Posterior cingulate gyrus (tissue), 11 donors: ENCODE results near the gene SMIM29.

Source experiments
- DNase-seq, 10 donors: peaks; one replicate each; pipeline versions ENCODE4 v3.0.0 to v3.0.0-alpha.2; 2020 to 2021; ENCODE audit warnings: mixed read lengths in 3 of 10
- intact Hi-C: fragments of 100-400 bp; cut with DNase I; formaldehyde crosslinking; loops from one replicate; pipeline ENCODE4 v1.15.1; 2023

The SMIM29 gene

GRCh38 chr6:34230653-34231371, 18.0 kb downstream of the SMIM29 start:
- intact Hi-C loops = no loop called here
- peak in 2 of 10 donors; percentile 41 to 50 for DNase-seq

DNA sequence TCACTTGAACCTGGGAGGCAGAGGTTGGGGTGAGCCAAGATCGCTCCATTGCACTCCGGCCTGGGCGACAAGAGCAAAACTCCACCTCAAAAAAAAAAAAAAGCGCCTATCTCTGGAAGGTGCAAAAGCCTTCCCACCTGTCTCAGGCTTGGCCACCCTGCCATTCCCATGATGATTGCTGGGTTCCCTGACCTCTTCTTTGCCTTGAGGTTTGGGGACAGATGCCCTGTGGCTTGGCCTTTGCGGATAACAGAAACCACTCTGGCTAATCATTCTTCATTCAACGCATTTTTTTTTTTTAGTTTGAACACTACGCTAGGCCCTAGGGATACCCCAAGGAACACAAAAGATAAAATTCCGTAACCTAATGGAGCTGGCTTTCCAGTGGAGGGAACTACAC, 18.9 kb downstream of the SMIM29 start:
- intact Hi-C loops = no loop called here
- peak in 2 of 10 donors; percentile 19 to 34 for DNase-seq

DNA sequence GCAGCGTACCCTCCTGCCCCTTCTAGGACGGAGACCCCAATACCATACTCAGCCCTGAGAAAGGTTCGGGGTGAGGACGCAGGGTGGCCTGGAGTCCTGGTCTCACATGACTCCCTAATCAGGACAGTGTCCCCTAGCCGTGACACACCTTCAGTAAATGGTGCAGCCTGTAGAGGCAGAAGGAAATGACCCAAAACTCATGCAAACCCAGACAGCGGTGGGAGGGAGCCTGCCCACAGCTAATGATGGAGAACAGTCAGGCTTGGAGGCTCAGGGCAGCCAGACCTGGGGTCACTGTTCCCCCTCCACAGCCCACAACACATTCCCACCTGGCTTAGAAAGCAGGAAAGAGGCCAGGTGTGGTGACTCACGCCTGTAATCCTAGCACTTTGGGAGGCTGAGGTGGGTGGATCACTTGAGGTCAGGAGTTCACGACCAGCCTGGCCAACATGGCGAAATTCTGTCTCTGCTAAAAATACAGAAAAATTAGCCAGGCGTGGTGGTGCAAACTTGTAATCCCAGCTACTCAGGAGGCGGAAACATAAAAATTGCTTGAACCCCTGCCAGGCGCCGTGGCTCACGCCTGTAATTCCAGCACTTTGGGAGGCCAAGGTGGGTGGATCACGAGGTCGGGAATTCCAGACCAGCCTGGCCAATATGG, 20.9 kb downstream of the SMIM29 start:
- intact Hi-C loops = no loop called here
- peak in 3 of 10 donors; percentile 45 to 55 (median 48) for DNase-seq

- DNase-seq = peak in 3 of 10 donors; percentile 47 to 62 (median 48)
- intact Hi-C loops = no loop called here
Measured at GRCh38 chr6:34226731-34227586, 21.8 kb downstream of the SMIM29 start.

DNA sequence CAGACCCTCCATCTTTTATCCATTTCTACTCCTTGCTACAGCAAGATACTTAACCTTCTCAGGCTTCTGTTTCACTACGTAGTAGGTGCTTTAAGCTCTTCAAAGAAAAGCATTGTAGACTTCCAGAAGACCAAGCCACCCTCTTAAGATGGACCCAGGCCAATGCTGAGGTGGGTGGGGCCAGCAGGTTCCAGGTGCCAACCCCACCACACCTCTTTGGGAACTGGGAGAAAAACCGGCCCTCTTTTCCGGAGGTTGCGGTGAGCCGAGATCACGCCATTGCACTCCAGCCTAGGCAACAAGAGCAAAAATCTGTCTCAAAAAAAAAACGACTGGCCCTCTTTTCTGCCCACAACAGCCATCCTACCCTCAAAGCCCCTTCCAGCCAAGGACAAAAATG, 22.7 kb downstream of the SMIM29 start:
- peak in 2 of 10 donors; percentile 11 to 15 for DNase-seq
- intact Hi-C loops = no loop called here

DNA sequence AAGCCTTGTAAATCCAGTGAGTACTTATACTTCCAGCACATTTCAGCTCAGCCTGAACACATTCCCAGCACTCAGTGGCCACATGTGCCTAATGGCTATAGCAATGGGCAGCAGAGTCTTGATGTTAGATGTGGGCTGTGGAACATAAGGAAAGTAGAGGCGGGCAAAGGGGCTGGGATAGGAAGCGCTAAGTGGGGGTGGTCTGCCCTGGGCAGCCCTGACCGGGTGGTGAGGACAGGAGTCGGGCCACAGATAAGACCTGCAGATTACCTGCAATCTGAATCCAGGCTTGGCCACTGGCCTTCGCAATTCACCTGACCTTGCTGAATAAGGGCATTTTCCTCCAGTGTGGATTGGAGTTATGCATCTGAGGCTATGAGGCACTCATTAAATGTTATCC, 23.3 kb downstream of the SMIM29 start:
- peak in 3 of 10 donors; percentile 40 to 59 (median 45) for DNase-seq
- intact Hi-C loops = no loop called here

DNA sequence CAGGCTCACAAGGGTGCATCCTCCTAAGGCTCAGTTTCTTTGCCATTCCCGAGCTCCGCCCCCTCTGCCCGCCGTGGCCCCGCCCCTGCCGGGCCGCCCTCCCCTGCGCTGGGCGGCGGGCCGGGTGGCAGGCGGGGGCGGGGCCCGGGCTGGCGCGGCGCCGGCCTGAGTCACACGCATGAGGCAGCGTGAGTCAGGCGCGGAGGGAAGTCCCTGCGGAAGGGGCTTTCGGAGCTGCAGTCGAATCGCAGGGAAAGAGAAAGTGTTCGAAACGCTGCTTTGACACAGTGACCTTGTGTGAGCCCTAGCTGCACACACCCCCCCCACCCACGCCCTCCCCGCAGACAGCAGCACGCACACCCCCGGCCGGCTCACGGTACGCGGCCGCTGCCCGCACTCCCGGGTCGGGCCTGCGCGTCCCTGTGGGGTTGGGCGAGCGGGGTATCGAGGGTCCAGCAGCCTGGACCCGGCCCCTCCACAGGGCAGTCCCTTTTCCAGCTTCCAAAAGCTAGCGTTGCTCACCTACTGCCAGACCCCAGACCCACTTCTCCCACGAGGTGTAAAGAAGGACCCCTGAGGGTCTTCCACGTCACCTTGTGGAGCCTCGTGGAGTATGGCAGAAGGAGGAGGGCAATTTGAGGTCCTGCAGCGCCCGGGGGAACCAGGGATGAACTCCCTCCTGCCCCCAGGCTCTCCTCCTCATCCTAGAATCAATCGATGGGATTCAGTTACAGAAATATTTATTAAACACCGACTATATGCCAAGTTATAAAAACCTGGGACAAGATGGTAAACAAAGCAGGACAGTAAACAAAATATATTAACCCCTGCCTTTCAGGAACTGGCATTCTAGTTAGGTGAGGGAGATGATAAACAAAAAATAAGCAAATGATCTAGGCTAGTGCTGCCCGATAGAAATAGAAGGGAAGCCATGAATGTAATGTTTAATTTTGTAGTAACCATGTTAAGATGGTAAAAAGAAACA, 24.6 kb downstream of the SMIM29 start:
- peak; percentile 83 to 99 (median 87) for DNase-seq
- intact Hi-C loops = no loop called here

DNA sequence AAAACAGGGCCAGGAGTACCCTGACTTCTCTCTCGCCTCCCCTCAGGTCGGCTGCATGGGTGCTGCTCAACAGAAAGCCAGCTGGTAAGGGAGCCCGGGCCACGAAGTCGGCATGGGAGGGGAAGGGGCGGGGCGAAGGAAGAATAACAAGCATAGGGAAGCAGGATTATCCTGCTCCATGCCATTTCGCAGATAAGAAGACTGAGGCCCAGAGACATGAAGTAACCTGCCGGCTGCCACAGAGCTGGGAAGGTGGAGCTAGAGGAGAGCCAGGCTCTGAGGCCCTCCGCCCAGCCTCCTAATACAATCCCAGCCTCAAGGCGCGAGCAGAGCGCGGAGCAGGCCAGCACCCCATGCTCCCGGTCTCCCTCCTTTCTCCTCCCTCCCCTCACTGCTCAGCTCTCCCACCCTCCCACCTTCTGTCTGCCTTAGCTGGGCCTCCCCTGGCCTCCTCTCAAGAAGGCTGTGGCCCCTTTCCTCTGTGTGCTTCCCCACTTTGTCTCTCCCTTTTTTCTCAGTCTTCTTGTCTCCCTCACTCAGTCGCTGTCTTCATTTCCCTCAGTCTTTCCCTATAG, 25.3 kb downstream of the SMIM29 start:
- DNase-seq = peak in 2 of 10 donors; percentile 49 to 71
- intact Hi-C loops = no loop called here

DNA sequence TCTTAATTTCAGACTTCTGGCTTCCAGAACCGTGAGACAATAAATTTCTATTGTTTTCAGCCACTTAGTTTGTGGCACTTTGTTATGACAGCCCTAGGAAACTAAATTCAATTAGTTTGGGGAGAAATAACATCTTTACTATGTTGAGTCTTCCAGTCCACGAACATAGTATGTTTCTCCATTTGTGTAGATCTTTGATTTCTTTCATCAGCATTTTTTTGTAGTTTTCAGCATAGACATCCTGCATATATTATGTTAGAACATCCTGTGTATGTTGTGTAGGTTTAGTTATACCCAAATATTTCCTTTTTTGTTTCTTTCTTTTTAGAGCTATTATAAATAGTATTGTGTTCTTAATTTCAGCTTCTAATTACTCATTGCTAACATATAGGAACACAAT, 30.1 kb downstream of the SMIM29 start:
- intact Hi-C loops = no loop called here
- DNase-seq = no peak

- peak in 2 of 10 donors; percentile 12 to 13 for DNase-seq
- intact Hi-C loops = no loop called here
Measured at GRCh38 chr6:34213772-34214171, 35.0 kb downstream of the SMIM29 start.

DNA sequence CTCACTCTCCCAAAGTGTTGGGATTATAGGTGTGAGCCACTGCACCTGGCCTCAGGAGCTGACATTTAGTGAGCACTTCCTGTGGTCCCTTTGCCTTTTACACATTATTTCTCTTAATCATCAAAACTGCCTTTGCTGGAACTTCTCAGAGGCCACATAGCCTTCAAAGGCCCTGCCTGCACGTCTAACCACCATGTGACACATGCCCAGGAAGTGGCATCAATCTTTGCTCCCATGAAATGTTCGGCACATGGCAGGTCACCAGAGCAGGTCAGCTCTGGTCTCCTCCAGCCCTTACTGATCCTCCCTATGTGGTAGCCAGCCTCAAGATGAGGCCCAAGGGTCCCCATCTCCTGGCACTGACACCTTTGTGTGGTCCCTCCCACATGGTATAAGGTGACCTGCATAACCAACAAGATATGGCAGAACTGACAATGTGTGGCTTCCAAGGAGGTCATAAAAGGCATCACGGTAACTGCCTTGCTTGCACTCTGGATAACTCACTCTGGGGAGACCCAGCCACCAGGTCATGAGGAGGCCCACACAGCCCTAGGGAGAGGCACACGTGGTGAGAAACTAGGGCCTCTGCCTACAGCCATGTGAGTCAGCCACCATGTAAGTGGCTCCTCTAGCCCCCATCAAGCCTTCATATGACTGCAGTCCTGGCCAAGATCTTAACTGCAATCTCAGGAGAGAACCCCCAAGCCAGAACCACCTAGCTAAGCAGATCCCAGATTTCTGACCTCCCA, 40.9 kb downstream of the SMIM29 start:
- peak in 2 of 10 donors; percentile 6 to 28 for DNase-seq
- intact Hi-C loops = no loop called here

GRCh38 chr6:34206726-34207125, 42.1 kb downstream of the SMIM29 start:
- intact Hi-C loops = no loop called here
- peak in 2 of 10 donors; percentile 36 to 55 for DNase-seq

GRCh38 chr6:34205916-34206315, 42.9 kb downstream of the SMIM29 start:
- intact Hi-C loops = no loop called here

GRCh38 chr6:34205466-34205865, 43.3 kb downstream of the SMIM29 start:
- peak in 1 of 10 donors; percentile 4 for DNase-seq
- intact Hi-C loops = no loop called here

More at GRCh38 chr6:34205916-34206315, 42.9 kb downstream of the SMIM29 start:
- DNase-seq = peak in 2 of 10 donors; percentile 11 to 54

DNA sequence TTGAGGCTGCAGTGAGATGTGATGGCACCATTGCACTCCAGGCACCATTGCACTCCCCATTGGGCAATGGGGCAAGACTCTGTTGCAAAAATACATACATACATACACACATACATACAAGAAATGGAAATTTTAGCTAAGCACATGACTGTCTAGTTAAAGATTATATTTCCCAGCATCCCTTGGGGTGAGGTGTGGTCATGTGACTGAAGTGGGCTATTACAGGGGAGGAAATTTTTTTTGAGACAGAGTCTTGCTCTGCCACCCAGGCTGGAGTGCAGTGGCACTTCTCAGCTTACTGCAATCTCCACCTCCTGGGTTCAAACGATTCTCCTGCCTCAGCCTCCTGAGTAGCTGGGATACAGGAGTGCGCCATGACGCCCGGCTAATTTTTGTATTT, 44.1 kb downstream of the SMIM29 start:
- intact Hi-C loops = no loop called here

GRCh38 chr6:34202329-34203201, 46.2 kb downstream of the SMIM29 start:
- intact Hi-C loops = no loop called here
- peak in 1 of 10 donors; percentile 46 for DNase-seq

More for the DNA sequence above, 44.1 kb downstream of the SMIM29 start:
- no peak for DNase-seq

- DNase-seq = peak in 1 of 10 donors; percentile 24
- intact Hi-C loops = no loop called here
Measured at GRCh38 chr6:34201455-34202107, 47.2 kb downstream of the SMIM29 start.
